CD4-positive, alpha-beta T cell treated with Interleukin-17A for 1 hour (primary cell): ENCODE results near the gene CHPT1.
A peak's percentile ranks its signal among the peaks of the same experiment; 100 is the strongest.
"Not testable (repeated sequence)": the region's sequence is repeated elsewhere in the genome, so short reads cannot be mapped to it uniquely, and the experiment has no call there.

Source experiments
- DNase-seq: peaks from one replicate; pipeline ENCODE4 v3.0.0-alpha.2; 2020

CHPT1 gene

DNA sequence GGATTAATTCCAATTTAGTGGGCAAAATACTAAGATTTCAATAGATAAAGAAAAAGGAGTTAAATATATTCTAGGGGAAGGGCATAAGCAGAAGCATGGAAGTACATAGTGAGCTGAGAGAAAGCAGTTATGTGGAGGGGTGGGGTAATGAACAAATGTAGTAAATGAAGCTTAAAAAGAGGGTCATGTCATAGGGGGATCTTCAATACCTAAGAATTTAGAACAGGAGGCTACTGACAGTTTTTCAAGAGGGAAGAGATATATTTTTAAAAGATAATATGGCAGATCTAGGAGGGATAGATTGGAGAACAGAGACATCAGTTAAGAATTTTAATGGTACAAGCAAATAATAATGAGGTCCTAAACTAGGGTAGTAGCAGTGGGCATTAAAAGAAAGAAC is 32.4 kb downstream of the CHPT1 start:
- no peak for DNase-seq

DNA sequence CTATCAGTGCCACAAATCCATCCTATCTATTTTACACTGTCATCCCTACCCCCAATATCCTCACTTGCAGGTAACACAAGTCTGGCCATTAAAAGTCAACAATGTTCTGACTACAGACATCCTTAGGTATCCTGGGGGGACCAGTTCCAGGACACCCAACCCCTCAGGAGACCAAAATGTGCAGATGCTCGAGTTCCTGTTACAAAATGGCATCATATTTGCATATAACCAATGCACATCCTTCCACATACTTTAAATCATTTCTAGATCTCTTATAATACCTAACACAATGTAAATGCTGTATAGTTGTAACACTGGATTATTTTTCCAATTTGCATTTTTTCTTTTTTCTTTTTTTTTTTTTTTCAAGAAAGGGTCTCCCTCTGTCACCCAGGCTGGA is 34.9 kb downstream of the CHPT1 start:
- no peak for DNase-seq

GRCh38 chr12:101733166-101733565 is 35.7 kb downstream of the CHPT1 start:
- no peak for DNase-seq

- not testable (repeated sequence) for DNase-seq
These were observed 37.0 kb downstream of the CHPT1 start for GRCh38 chr12:101734482-101734881.

DNA sequence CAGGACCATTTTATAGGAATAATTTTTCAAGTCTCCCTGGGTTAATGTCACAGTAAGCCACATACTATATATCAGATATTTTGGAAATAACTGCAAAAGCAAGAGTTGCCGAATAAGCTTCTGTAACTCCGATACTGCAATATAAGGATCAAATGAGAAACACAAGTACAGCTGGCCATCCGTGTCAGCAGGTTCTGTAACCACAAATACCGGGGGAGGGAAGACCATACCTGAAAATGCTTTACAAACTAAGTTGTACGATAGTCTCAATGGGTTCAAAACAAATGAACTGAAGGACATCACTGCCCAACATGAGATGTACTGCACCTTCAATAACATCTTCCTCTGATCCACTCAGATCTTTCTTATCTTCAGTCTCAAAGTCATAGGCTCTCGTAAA is 40.0 kb downstream of the CHPT1 start:
- no peak for DNase-seq

DNA sequence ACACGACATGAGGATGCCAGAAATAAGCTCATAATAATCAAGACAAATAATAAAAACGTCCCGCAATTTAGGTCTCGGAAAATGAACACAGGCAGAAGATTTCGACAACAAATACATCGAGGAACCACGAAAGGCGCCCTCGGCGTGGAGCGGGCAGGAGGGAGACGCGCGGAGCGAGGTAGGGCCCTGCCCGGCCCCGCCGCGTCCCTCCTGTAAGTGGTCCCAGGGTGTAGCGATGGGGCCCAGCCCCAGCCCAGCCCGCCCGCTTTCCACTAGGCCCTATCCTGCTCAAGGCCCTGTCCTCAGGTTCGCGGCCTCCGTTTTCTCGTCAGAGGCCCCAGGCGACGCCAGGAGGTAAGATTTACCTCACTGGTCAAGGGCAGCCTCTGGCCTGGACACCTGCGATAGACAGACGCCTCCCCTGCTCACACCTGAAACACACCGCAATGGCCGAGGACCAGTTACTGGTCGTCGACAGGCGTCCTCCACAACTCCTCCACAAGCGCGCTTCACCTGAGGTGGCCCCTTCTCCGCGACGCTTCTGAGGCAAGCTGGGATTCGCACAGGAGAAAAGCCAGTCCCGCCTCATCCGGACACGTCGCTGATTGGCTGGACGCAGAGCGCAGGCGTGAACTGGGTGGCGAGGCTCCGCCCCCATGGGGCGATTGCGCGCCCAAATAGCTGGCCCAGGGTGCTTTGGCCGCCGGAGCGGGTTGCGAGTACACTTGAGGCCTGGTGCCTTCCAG is 41.7 kb downstream of the CHPT1 start, which contains the start of gene SYCP3:
TSS of gene SYCP3 (minus strand) at position 543 of the 746 bp plus-strand sequence. CDS start 1,527 bp downstream, outside the sequence.
- DNase-seq: no peak

- no peak for DNase-seq
These were observed 43.1 kb downstream of the CHPT1 start for GRCh38 chr12:101740566-101740965.

DNA sequence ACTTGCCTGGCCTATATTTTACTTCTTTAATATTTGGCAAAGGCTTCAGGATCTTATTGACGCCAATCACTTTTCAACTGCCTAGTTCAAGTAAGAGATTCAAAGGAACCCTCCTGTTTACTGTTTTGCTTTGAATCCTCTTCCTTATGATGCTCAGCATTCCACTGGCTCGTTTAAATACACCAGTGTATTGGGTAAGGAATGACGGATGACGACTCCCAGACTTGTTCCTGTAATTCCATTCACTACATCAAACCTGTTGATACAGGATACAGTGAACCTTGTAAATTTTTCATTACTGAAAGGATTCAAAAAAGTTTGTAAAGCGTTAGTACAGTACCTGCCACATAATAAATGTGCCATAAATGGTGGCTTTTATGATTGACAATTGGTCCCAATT is 43.5 kb downstream of the CHPT1 start:
- DNase-seq: no peak

DNA sequence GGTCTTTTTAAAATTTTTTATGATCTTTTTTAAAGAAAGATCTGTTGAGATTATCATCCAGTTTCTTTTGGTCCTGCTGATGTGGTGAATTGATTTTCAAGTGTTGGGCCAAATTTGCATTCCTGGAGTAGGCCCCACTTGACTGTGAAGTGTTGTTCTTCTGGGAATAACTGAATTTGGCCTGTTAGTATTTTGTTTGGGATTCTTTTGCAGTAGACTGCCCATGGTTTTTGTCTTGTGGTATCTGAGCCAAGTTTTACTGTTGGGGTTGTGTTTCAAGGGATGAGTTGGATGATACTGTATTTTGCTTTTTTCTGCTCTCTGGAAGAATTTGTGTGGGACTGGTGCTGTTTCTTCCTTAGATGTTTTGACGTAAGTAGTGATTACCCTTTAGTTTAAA is 45.8 kb downstream of the CHPT1 start:
- no peak for DNase-seq

GRCh38 chr12:101743724-101744472 is 46.5 kb downstream of the CHPT1 start:
- peak; percentile 12 for DNase-seq

DNA sequence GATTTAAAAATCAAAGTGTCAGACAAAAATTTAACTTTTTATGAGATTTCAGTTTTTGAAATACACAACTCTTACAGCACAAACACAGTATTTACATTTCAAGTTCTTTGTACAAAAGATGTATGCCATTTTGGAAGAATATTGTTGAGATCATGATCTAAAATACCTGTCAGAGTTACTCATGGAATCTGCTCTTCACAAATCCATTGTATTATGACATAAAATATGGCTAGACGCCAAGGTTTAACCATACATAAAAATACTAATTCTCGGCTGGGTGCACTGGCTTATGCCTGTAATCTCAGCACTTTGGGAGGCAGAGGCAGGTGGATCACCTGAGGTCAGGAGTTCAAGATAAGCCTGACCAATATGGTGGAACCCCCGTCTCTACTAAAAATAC is 48.0 kb downstream of the CHPT1 start:
- DNase-seq: no peak

DNA sequence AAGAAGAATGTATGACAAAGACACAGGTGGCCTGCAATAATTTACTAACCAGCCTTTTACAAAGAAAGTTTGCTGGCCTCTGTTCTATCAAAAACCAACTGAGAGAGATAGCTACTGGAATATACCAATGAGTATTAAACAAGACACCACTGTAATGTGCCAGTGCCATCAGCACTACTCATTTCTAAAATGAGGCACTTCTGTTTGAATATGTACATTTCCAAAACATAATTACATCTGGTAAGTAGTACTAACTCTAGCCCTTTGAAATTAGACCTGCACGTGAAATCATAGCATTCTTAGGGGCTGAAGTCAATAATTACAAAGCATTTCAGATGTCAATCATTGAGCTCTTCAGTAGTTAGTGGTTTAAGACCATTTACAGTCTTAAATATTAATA is 48.8 kb downstream of the CHPT1 start:
- no peak for DNase-seq

GRCh38 chr12:101746661-101747060 is 49.2 kb downstream of the CHPT1 start:
- DNase-seq: no peak

DNA sequence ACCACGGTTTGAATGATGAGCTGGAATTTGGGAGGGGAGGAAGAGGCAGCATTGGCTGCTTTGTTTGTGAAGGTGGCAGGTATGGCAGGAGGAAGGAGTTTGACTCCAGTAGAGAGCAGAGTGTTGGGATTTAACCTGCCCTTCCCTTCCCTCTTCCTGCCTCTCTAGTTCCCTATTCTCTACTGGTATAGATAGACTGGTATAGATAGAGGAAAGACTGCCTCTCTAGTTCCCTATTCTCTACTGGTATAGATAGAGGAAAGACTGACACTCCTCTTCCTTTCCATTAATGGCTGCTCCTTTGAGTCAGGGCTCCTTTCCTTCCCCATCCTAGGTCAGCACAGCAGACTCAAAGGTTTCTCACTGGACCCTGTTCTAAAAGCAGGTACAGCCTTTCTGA is 50.3 kb downstream of the CHPT1 start:
- no peak for DNase-seq

- no peak for DNase-seq
These were observed 51.5 kb downstream of the CHPT1 start for GRCh38 chr12:101748907-101749306.

- no peak for DNase-seq
These were observed 52.2 kb downstream of the CHPT1 start for GRCh38 chr12:101749657-101750056.

DNA sequence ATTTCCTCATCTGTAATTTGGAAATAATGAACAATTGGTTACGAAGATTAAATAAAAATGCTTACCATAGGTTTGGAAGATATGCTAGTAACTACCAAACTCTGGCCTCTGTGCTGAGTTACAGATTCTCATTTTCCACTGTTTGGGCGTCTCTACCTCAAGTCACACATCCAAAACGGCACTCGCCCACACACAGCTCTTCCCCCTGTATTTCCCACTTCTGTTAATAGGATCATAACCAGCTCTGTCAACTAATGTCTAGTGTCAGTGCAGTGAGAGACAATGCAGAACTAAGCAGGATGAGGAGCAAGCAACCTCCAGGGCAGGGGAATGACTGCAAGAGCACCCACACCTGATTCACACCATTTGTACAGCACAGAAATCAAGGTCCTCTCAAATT is 52.7 kb downstream of the CHPT1 start:
- DNase-seq: no peak

DNA sequence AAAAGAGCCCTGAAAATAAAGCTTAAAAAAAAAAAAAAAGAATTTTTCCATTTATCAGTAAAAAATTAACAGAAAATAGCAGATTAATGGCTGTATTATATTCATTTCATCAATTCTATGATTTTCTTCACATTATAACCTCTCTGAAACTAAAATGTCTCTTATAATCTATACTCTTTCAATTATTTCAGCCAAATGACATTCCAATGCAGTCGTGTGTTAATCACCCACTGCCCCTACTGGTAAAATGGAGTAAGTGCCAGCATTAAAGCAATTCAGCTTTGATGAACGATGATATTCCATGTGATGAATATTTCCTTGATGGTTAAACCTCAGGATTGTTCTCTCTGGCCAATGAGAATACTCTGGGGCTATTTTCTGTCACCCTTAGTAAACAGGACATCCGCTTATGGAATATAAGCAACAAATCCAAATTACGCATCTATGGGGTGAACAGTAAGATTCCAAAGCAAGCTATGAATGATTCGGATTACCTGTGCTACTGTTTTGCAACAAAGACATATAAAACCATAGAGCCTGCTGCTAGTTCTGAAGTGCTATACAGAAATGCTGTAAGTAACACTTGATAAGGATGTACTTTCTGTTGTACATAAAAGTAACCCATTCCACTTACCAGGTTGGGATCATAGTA is 62.1 kb downstream of the CHPT1 start:
- DNase-seq: peak; percentile 58

DNA sequence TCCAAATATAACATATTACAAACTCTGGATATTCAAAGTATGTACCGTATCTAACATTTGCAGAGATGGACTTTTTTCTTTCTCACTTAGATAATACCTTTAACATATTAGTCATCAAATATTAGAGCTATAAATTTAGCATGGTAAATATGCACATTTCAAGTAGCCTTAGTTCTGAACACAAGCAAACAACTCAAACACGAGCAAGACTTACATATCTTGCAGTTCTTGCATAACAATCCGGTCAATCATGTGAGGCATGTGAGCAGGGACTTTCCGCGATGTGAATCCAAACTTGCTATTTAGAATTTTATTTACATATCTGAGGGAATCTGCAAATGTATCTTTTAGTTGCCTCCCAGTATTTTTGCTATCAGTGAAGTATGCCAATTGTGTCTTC is 63.9 kb downstream of the CHPT1 start:
- no peak for DNase-seq

GRCh38 chr12:101761781-101762180 is 64.3 kb downstream of the CHPT1 start:
- DNase-seq: no peak

DNA sequence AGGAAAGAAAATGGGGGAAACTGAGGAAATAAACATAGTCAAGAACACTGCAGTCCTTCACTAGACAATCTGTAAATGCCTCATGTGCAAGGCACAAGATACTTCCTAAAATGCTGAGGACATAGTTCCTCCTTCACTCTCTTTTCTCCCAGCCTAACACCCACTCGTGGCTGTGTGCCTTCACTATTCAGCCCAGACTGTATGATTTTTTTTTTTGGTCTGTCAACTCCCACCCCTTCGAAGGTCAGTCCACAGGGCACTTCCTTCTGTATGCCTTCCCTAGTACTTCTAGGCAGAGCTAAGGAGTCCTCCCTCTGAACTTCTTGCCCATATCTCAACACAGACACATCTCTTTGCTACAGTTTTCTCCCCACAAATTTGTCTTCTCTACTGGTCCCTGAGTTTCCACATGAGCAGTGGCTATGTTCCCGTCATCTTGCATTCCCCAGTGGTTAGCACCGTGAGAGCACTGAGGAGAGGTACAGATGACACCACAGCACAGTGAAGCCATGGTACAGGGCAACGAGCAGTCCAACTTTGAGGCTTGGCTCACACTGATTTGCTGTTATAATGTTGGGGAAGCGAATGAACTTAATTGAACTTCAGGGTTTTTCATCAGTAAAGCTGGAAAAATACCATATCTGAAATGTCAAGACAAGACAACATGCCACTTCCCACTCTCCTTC is 65.9 kb downstream of the CHPT1 start:
- no peak for DNase-seq

- DNase-seq: no peak
These were observed 66.8 kb downstream of the CHPT1 start for GRCh38 chr12:101764051-101764792.

GRCh38 chr12:101767537-101767936 is 70.1 kb downstream of the CHPT1 start:
- no peak for DNase-seq
